ENCODE measurements around the gene NCK2. TPM values are rescaled to one million over a fixed set of nuclear protein-coding genes. Genes with fewer than 3 reads are reported as not detected.

NCK2 gene
- total RNA-seq, 1 donor from 2014 or later, result 82.9 TPM

- no peak overlapping the region for H3K4me3 ChIP-seq (ENCODE audit: low read depth, low read length)
- DNase-seq (ENCODE audit: low read depth), result no peak
- H3K27me3 ChIP-seq (ENCODE audit: control insufficient read depth, insufficient read depth, low read length), result no peaks in the 10 kb centered on the region
- TF ChIP-seq CTCF (IDR thresholded peaks at IDR 0.05; ENCODE audit: insufficient read depth, low read length, poor library complexity, severe bottlenecking), result no peak
- H3K36me3 ChIP-seq (ENCODE audit: control insufficient read depth, insufficient read depth, low read length), result no peaks in the 10 kb centered on the region
Measured at GRCh38 chr2:105783151-105783738, 38.5 kb downstream of the NCK2 start.

- Histone ChIP-seq H3K4me3 (ENCODE audit: low read depth, low read length) (no peak overlapping the region), H3K27me3 (ENCODE audit: control insufficient read depth, insufficient read depth, low read length) (no peaks in the 10 kb centered on the region), H3K36me3 (ENCODE audit: control insufficient read depth, insufficient read depth, low read length) (no peaks in the 10 kb centered on the region)
- no peak for TF ChIP-seq CTCF (IDR thresholded peaks at IDR 0.05; ENCODE audit: insufficient read depth, low read length, poor library complexity, severe bottlenecking)
- DNase-seq (ENCODE audit: low read depth), result no peak
Measured at GRCh38 chr2:105783972-105784371, 39.3 kb downstream of the NCK2 start.

- no peak for DNase-seq (ENCODE audit: low read depth)
- TF ChIP-seq CTCF (IDR thresholded peaks at IDR 0.05; ENCODE audit: insufficient read depth, low read length, poor library complexity, severe bottlenecking), result no peak
- no peaks in the 10 kb centered on the region for H3K27me3 ChIP-seq (ENCODE audit: control insufficient read depth, insufficient read depth, low read length)
- no peaks in the 10 kb centered on the region for H3K36me3 ChIP-seq (ENCODE audit: control insufficient read depth, insufficient read depth, low read length)
- H3K4me3 ChIP-seq (ENCODE audit: low read depth, low read length), result no peak overlapping the region
Measured at GRCh38 chr2:105784589-105784988, 39.9 kb downstream of the NCK2 start.

- no peaks in the 10 kb centered on the region for H3K27me3 ChIP-seq (ENCODE audit: control insufficient read depth, insufficient read depth, low read length)
- H3K36me3 ChIP-seq (ENCODE audit: control insufficient read depth, insufficient read depth, low read length), result no peaks in the 10 kb centered on the region
- no peak for DNase-seq (ENCODE audit: low read depth)
- no peak overlapping the region for H3K4me3 ChIP-seq (ENCODE audit: low read depth, low read length)
- TF ChIP-seq CTCF (IDR thresholded peaks at IDR 0.05; ENCODE audit: insufficient read depth, low read length, poor library complexity, severe bottlenecking), result no peak
Measured at GRCh38 chr2:105785095-105785847, 40.6 kb downstream of the NCK2 start.

- no peaks in the 10 kb centered on the region for H3K27me3 ChIP-seq (ENCODE audit: control insufficient read depth, insufficient read depth, low read length)
Measured at GRCh38 chr2:105786231-105787230, 41.8 kb downstream of the NCK2 start.

More at GRCh38 chr2:105786231-105787230, 41.8 kb downstream of the NCK2 start:
- no peak overlapping the region for H3K4me3 ChIP-seq (ENCODE audit: low read depth, low read length)
- DNase-seq (ENCODE audit: low read depth), result no peak
- TF ChIP-seq CTCF (IDR thresholded peaks at IDR 0.05; ENCODE audit: insufficient read depth, low read length, poor library complexity, severe bottlenecking), result no peak
- H3K36me3 ChIP-seq (ENCODE audit: control insufficient read depth, insufficient read depth, low read length), result no peaks in the 10 kb centered on the region
